ENCODE results near the gene PHF14.
A peak's percentile ranks its signal among the peaks of the same experiment; 100 is the strongest.
"Not testable (repeated sequence)": the region's sequence is repeated elsewhere in the genome, so short reads cannot be mapped to it uniquely, and the experiment has no call there.

Gene PHF14, protein sequence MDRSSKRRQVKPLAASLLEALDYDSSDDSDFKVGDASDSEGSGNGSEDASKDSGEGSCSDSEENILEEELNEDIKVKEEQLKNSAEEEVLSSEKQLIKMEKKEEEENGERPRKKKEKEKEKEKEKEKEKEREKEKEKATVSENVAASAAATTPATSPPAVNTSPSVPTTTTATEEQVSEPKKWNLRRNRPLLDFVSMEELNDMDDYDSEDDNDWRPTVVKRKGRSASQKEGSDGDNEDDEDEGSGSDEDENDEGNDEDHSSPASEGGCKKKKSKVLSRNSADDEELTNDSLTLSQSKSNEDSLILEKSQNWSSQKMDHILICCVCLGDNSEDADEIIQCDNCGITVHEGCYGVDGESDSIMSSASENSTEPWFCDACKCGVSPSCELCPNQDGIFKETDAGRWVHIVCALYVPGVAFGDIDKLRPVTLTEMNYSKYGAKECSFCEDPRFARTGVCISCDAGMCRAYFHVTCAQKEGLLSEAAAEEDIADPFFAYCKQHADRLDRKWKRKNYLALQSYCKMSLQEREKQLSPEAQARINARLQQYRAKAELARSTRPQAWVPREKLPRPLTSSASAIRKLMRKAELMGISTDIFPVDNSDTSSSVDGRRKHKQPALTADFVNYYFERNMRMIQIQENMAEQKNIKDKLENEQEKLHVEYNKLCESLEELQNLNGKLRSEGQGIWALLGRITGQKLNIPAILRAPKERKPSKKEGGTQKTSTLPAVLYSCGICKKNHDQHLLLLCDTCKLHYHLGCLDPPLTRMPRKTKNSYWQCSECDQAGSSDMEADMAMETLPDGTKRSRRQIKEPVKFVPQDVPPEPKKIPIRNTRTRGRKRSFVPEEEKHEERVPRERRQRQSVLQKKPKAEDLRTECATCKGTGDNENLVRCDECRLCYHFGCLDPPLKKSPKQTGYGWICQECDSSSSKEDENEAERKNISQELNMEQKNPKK

DNA sequence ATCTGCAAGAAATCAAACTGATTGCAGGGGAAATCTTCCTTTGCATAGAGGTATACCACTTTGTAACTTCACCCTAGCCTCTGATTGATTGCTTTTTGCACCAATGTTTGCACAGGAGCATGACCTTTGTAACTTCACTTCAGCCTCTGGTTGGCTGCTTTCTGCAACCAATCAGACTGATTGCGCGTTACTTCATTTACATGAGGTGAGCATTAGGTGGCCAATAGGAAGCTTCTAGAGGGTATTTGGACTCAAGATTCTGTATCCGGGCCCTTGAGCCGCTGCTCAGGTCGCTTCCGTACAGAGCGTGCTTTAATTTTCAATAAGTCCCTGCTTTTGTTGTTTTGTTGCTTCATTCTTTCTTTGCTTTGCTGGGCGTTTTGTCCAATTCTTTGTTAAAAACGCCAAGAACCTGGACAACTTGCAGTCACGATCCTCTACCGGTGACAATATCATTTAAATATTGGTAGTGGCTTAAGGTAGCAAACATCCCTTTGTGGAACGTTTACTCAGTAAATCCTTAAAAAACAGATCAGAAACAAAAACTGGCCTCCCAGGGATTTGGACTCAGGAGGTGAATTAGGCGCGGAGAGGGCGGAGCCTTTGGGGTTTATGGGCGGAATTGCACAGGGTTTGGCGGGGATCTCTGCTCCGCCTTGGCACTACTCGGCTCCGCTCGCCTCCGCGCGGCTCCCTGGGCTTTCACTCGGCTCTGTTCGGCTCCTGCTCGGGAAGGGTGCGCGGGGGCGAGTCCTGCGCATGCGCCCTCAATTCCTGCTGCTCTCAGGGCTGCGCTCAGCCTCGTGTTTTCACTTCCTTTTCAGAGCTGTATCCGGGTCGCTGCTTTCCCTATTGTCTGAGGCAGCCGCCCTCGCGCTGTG is at the start of gene PHF14:
Gene PHF14 (plus strand): TSS at position 812 of the 881 bp plus-strand sequence. CDS start 452 bp downstream, outside the sequence.
- peak; percentile 99 for DNase-seq

GRCh38 chr7:10924370-10924769 is 49.3 kb upstream of the PHF14 start:
- no peak for DNase-seq

DNA sequence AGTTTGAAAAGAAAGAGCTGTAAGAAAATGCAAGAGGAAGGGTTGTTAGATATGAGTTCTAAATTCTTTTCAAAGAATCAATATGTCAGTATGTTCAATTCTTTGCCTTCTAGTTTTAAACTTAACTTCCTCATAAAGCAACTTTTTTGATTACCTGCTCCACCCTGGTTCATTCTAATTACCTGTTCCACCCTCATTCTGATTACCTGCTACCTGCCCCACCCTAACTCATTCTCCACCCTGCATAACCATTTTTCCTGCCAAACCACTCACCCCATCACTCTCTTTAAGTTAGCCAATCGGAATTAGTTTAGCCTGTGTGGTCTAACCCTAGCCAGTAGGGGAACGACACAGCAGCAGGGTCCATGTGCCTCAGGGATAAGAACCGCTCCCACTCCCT is 45.5 kb upstream of the PHF14 start:
- DNase-seq, result not testable (repeated sequence)

- no peak for DNase-seq
Observed at GRCh38 chr7:10930551-10930950, 43.1 kb upstream of the PHF14 start.

- DNase-seq, result no peak
Observed at GRCh38 chr7:10931161-10931560, 42.5 kb upstream of the PHF14 start.

GRCh38 chr7:10934292-10934691 is 39.4 kb upstream of the PHF14 start:
- DNase-seq, result no peak

DNA sequence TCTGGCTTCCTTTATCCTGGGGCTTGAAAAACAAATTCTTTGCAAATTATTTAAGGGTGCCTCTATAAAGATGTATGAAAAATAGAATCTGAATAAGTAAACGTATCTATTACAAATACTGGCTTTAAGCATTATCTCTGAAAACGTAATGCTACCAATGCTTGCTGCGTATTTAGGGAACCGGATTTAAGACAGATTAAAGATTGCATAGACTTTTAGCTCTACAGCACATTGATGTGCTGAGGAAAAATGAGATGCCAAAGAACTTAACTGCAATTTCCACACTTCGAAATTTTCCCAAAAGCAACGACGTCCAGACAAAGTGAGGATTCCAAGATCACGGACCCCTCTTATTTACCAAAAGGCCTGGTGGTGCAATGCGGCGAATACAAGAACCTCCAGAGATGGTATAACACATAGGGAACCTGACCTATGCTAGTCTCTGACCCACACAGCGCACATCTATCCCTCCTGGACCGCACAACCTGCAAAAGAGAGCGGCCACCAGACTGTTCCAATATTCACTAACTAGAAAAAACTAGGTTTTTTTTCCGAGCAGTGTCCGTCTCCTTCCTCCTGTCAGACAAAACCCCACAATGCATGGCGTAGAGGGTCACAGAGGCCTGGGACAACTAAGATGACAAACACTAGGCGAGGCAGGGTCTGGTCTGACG is 34.3 kb upstream of the PHF14 start:
- peak; percentile 50 for DNase-seq

DNA sequence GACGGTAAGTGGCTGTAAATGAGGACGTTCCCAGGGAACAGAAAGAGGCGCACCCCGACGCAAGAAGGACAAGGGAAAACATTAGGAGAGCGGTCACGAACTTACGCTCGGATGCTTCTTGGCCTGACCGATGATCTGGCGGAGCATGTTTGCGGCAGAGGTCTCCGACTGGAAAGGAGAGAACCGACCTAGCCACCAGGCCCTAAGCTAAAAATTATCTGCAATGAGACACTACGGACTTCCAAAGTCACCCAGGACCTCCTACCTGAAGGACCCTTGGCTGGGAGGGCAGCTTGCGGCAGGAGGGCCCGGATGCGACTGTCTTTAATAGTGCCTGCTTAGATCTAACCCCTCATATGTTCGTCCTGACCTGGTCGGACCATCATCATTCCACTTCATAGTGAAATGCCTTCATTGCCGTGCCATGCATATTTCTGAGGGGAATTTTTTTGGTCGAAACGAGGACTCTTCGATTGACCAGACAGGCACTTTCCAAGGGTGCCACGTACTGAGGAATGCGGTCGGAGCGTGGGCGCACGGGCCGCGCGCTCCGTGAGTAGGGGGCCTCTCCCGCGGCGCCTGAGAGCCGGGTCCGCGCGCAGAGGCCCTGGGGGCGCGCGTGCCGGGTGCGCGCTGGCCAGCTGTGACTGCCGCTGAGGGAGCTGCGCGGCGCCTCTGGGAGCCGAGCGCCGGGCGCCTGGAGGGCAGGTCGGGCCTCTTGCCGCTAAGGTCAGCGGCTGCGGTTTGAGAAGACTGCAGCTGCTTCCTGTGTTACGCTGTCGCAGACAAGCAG is 33.6 kb upstream of the PHF14 start:
- DNase-seq, result peak; percentile 97

- DNase-seq, result no peak
Observed at GRCh38 chr7:10940704-10941355, 32.8 kb upstream of the PHF14 start.

DNA sequence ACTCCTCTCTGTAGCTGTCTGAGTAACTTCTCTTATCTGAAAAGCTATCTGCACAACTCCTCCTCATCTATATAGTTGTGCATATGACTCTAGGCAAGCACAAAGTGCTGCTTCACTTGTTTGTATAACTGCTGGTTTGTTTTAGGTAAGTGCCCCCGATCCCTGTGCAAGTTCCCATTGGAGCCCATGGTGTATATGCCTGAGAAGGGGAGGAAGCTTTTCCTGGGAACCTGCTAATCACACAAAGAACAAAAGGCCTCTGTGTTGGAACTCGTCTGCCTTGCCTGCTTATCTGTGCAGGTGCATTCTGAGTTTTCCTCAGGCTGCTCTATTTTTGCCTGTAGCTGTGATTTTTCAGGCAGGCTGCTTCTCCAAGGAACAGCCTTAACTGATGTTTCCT is 23.2 kb upstream of the PHF14 start:
- DNase-seq, result no peak

DNA sequence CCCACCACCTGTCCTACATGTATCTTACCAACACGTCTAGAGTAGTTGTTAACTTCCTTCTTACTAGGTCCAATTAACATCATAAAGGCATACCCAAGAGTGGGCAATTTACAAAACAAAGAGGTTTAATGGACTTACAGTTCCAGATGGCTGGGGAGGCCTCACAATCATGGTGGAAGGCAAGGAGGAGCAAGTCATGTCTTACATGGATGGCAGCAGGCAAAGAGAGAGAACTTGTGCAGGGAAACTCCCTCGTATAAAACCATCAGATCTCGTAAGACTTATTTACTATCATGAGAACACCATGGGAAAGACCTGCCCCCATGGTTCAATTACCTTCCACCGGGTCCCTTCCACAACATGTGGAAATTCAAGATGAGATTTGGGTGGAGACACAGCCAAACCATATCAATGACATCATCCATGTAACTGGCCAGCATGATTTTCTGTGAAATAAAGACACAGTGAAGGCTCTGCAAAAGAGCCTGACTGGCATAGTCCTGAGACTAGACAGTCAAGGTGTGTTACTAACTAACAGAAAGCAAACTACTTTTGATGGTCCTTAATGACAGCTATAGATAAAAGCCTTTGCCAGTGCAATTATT is 22.6 kb upstream of the PHF14 start:
- not testable (repeated sequence) for DNase-seq

GRCh38 chr7:10952588-10952987 is 21.1 kb upstream of the PHF14 start:
- DNase-seq, result no peak

DNA sequence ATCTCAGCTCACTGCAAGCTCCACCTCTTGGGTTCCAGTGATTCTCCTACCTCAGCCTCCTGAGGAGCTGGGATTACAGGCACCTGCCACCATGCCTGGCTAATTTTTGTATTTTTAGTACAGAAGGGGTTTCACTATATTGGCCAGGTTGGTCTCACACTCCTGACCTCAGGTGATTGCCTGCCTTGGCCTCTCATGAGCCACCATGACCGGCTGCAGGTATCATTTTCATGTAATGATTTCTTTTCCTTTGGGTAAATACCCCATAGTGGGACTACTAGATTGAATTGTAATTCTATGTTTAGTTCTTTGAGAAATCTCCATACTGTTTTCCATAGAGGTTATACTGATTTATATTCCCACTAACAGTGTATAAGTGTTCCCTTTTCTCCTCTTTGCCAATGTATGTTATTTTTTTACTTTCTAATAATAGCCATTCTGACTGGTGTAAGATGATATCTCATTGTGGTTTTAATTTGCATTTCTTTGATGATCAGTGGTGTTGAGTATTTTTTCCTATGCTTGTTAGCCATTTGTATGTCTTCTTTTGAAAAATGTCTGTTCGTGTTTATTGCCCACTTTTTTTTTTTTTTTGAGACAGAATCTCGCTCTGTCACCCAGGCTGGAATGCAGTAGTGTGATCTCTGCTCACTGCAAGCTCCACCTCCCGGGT is 20.5 kb upstream of the PHF14 start:
- DNase-seq, result not testable (repeated sequence)

DNA sequence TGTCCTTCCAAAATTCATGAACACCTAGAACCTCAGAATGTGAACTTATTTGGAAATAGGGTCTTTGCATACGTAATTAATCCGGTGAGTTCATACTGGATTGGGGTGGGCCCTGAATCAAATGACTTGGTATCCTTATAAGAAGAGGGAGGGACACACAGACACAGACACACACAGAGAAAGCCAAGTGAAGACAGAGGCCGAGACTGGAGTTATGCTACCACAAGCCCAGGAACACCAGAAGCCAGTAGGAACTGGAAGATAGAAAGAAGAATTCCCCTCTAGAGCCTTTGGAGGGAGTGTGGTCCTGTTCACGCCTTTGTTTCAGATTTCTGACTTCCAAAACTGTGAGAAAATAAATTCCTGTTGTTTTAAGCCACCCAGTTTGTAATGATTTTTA is 17.1 kb upstream of the PHF14 start:
- no peak for DNase-seq

GRCh38 chr7:10960242-10960641 is 13.4 kb upstream of the PHF14 start:
- DNase-seq, result not testable (repeated sequence)

DNA sequence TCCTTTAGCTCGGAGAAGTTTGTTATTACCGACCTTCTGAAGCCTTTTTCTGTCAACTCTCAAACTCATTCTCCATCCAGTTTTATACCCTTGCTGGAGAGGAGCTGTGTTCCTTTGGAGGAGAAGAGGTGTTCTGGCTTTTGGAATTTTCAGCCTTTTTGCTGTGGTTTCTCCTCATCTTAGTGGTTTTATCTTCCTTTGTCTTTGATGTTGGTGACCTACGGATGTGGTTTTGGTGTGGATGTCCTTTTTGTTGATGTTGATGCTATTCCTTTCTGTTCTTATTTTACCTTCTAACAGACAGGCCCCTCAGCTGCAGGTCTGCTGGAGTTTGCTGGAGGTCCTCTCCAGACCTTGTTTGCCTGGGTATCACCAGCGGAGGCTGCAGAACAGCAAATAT is 8.7 kb upstream of the PHF14 start:
- not testable (repeated sequence) for DNase-seq

DNA sequence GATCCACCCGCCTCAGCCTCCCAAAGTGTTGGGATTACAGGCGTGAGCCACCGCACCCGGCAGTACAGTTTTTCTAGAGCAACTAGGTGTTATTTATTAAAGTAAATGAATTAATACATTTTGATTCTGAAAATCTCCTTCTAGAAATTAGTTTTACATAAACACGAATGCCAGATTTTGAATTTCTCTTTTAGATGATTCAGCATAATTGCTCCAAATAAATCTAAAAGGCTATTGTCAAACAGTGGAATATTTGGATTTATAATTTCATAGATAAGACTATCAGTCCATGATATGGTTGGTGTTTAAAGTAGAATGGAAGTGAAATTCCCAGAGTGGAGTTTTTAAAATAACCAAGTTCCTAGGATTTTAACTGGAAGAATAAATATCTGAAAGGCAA is 1.5 kb upstream of the PHF14 start:
- DNase-seq, result no peak

DNA sequence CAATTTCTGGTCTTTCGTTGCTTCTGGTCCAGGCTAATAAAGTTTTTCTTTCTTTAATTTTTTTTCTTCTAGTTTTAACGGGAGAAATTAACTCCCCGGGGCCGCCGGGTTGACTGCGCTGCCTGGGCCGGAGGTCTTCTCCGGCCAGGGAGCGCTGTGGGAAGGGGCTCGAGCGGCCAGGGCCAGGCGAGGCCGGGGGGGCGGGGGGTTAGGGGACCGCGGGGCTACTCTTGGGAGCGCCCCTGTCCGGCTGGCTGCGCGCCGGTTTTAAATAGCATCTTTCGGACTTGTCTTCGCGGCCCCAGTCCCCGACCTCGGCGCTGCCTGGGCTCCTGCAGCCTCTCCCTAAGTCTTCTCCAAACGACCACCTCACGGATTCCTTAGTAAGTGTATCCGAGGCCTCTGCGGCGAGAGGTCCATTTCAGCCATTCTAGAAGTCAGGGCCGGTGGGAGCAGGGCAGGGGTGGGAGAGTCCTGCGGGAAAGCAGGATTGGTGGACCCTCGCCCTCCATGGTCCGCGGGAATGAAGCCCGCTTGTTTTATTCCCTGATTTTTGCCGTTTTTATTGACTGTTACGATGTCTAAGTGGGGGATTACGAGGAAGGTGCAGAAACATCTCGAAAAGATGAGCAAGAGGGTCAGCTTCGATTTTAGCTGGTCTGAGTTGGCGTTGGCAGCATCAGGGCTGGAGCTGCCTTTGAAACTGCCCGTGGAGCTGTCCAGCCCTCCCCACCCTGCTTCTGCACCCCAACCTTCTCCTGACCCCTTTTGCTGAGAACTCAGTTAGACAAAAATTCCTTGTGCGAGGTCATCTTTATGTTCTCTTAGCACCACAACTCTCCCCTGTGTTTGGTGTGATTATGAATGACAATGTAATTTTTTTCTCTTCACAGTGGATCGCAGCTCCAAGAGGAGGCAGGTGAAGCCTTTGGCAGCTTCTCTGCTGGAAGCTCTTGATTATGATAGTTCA is 555 bp downstream of the PHF14 start:
- peak; percentile 58 for DNase-seq
